ENCODE results near the gene AQR. TPM values are rescaled to one million over a fixed set of nuclear protein-coding genes. Genes with fewer than 3 reads are reported as not detected.

Gene AQR
- total and polyA plus RNA-seq, 2 of the 13 experiments (the other 11 are each of a cell fraction or from before 2014, with no cell fraction given), result 18.7 to 31.3 TPM

DNA sequence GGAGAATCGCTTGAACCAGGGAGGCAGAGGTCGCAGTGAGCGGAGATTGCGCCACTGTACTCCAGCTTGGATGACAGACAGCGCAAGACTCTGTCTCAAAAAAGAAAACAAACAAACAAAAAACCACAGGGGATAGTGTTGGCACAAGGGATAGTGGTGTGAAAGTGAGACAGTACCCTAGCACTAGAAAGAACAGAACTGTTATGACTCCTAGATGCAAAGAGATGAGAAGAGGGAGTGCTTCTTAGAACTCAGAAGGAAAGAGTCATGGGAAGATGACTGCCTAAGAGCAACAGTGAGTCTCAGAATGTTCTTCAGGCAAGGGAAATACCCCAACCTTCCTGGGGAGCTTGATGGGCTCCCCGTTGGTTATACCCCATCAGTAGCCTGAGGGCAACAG lies 36.4 kb upstream of the AQR start (continued):
- TF ChIP-seq, protein P1, sequence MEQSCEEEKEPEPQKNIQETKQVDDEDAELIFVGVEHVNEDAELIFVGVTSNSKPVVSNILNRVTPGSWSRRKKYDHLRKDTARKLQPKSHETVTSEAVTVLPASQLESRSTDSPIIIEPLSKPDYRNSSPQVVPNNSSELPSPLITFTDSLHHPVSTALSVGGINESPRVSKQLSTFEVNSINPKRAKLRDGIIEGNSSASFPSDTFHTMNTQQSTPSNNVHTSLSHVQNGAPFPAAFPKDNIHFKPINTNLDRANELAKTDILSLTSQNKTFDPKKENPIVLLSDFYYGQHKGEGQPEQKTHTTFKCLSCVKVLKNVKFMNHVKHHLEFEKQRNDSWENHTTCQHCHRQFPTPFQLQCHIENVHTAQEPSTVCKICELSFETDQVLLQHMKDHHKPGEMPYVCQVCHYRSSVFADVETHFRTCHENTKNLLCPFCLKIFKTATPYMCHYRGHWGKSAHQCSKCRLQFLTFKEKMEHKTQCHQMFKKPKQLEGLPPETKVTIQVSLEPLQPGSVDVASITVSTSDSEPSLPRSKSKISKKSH (CRISPR knock-in tag; IDR thresholded peaks at IDR 0.05; ENCODE audit: borderline replicate concordance), result no peak
- no peak for TF ChIP-seq ZNF296 (CRISPR knock-in tag; conservative IDR thresholded peaks at IDR 0.05)
- TF ChIP-seq ZNF160 (CRISPR knock-in tag; IDR thresholded peaks at IDR 0.05), result no peak
- TF ChIP-seq, protein P2, sequence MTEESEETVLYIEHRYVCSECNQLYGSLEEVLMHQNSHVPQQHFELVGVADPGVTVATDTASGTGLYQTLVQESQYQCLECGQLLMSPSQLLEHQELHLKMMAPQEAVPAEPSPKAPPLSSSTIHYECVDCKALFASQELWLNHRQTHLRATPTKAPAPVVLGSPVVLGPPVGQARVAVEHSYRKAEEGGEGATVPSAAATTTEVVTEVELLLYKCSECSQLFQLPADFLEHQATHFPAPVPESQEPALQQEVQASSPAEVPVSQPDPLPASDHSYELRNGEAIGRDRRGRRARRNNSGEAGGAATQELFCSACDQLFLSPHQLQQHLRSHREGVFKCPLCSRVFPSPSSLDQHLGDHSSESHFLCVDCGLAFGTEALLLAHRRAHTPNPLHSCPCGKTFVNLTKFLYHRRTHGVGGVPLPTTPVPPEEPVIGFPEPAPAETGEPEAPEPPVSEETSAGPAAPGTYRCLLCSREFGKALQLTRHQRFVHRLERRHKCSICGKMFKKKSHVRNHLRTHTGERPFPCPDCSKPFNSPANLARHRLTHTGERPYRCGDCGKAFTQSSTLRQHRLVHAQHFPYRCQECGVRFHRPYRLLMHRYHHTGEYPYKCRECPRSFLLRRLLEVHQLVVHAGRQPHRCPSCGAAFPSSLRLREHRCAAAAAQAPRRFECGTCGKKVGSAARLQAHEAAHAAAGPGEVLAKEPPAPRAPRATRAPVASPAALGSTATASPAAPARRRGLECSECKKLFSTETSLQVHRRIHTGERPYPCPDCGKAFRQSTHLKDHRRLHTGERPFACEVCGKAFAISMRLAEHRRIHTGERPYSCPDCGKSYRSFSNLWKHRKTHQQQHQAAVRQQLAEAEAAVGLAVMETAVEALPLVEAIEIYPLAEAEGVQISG (CRISPR knock-in tag; IDR thresholded peaks at IDR 0.05), result no peak
- TF ChIP-seq KLF13 (CRISPR knock-in tag; IDR thresholded peaks at IDR 0.05), result no peak
- TF ChIP-seq EED (CRISPR knock-in tag; IDR thresholded peaks at IDR 0.05), result no peak

- Histone ChIP-seq H3K4me2 (ENCODE audit: low read depth, low read length) (no peak overlapping the region), H3K4me3 (replicated peaks in 1 of 3; ENCODE audit: insufficient read depth in 1 of 3, low read depth in 2 of 3, low read length in 3 of 3) (no peak overlapping the region), H2AFZ (ENCODE audit: low read length) (no peak overlapping the region), H3K9me3 (ENCODE audit: low read length) (no peaks in the 10 kb centered on the region), H3K27me3 (ENCODE audit: control insufficient read depth in 1 of 2, insufficient read depth in 2 of 2, low read length in 2 of 2) (no peaks in the 10 kb centered on the region; a peak in 2 of 5 replicates), H3K9ac (ENCODE audit: insufficient read depth, low read depth, low read length) (no peak overlapping the region), H3K4me1 (ENCODE audit: insufficient read depth, low read length) (no peaks in the 10 kb centered on the region), H3K36me3 (replicated peaks in 1 of 2; ENCODE audit: control insufficient read depth in 1 of 2, insufficient read depth in 2 of 2, low read length in 2 of 2) (no peaks in the 10 kb centered on the region), H4K20me1 (ENCODE audit: insufficient read depth, low read length) (no peaks in the 10 kb centered on the region), H3K27ac (ENCODE audit: extremely low read length, insufficient read depth, low read length) (no peak overlapping the region), H3K79me2 (ENCODE audit: insufficient read depth, low read length) (no peaks in the 10 kb centered on the region)
- DNase-seq (ENCODE audit: low spot score) (no peak), FAIRE-seq (no peak), ATAC-seq (no peak)
- no TSS peak for BruUV-seq (replicated peaks)
- 46% methylated on average over 3 of the region's 3 CpGs for WGBS (ENCODE audit: low lambda C conversion rate)
- in situ Hi-C loops (cut with HindIII; ENCODE audit: extremely low pct_ligation_motif_present, low pct_unique_long_range_greater_than_20kb) (no loop called here), intact Hi-C loops (cut with micrococcal nuclease; ENCODE audit: unreplicated experiment) (no loop called here)
- ChIA-PET POLR2A (no interaction called here), CTCF (ENCODE audit: low intra/inter-chr PET ratio, low total read pairs) (no interaction called here)
- TF ChIP-seq, protein P3, sequence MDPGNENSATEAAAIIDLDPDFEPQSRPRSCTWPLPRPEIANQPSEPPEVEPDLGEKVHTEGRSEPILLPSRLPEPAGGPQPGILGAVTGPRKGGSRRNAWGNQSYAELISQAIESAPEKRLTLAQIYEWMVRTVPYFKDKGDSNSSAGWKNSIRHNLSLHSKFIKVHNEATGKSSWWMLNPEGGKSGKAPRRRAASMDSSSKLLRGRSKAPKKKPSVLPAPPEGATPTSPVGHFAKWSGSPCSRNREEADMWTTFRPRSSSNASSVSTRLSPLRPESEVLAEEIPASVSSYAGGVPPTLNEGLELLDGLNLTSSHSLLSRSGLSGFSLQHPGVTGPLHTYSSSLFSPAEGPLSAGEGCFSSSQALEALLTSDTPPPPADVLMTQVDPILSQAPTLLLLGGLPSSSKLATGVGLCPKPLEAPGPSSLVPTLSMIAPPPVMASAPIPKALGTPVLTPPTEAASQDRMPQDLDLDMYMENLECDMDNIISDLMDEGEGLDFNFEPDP (CRISPR knock-in tag; conservative IDR thresholded peaks at IDR 0.05), result no peak
- no peak for TF ChIP-seq DMTF1 (CRISPR knock-in tag; IDR thresholded peaks at IDR 0.05)
- TF ChIP-seq, protein P4, sequence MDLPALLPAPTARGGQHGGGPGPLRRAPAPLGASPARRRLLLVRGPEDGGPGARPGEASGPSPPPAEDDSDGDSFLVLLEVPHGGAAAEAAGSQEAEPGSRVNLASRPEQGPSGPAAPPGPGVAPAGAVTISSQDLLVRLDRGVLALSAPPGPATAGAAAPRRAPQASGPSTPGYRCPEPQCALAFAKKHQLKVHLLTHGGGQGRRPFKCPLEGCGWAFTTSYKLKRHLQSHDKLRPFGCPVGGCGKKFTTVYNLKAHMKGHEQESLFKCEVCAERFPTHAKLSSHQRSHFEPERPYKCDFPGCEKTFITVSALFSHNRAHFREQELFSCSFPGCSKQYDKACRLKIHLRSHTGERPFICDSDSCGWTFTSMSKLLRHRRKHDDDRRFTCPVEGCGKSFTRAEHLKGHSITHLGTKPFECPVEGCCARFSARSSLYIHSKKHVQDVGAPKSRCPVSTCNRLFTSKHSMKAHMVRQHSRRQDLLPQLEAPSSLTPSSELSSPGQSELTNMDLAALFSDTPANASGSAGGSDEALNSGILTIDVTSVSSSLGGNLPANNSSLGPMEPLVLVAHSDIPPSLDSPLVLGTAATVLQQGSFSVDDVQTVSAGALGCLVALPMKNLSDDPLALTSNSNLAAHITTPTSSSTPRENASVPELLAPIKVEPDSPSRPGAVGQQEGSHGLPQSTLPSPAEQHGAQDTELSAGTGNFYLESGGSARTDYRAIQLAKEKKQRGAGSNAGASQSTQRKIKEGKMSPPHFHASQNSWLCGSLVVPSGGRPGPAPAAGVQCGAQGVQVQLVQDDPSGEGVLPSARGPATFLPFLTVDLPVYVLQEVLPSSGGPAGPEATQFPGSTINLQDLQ (CRISPR knock-in tag; IDR thresholded peaks at IDR 0.05), result no peak
- no peak for TF ChIP-seq ZNF839 (CRISPR knock-in tag; IDR thresholded peaks at IDR 0.05; ENCODE audit: borderline replicate concordance)
- TF ChIP-seq PRPF4 (IDR thresholded peaks at IDR 0.05; ENCODE audit: low read depth, low read length, poor library complexity, severe bottlenecking), result no peak
Measured at GRCh38 chr15:35003928-35004327, 34.4 kb upstream of the AQR start.
